Measurements from ENCODE around the gene TMEM131L.
"Not testable (repeated sequence)": the region's sequence is repeated elsewhere in the genome, so short reads cannot be mapped to it uniquely, and the experiment has no call there.

TMEM131L gene

DNA sequence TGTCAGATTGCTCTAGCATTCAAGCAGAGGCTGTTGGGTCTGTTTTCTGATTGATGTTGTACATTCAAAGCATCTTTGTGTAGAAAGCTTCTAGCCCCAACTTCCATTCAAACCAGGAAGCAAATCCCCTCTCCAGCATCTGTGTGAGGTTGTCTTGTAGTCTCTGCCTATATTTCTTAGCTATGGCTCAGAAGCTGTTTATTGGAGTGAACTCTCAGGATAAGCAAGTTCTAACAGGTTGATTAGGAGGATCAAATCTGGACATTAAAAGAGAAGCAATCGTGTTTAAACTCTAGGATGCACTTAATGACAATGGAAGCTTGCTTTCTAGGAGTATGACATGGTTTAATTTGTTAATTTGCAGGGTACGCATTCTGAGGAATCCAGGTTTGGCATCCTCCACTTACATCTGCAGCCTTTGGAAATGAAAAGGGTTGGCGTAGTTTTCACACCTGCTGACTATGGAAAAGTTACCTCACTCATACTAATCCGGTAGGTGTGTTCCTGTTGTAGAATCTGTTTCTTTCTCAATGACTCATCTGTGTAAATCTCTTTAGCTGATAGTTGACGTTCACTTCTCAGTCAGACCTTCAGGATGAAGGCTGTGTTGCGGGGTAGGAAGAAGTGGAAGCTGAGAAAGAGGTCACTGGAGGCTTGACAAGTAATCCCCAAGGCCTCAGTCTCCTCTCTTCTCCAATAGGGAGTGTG lies 129.9 kb downstream of the TMEM131L start:
- H3K4me3 ChIP-seq, result no peak overlapping the region
- DNase-seq (ENCODE audit: low spot score in 2 of 2), result no peak
- peaks cover 6% of the 10 kb centered on the region for H3K36me3 ChIP-seq (replicated peaks)
- no peaks in the 10 kb centered on the region for H3K27me3 ChIP-seq (ENCODE audit: low read depth)
- H3K9me3 ChIP-seq, result no peaks in the 10 kb centered on the region
- H3K4me1 ChIP-seq, result no peaks in the 10 kb centered on the region
- in situ Hi-C loops (cut with MboI; ENCODE audit: low sequenced_read_pairs), result no loop called here

GRCh38 chr4:153602758-153603157 lies 136.6 kb downstream of the TMEM131L start:
- H3K4me3 ChIP-seq, result no peak overlapping the region
- no peaks in the 10 kb centered on the region for H3K4me1 ChIP-seq
- H3K9me3 ChIP-seq, result no peaks in the 10 kb centered on the region
- in situ Hi-C loops (cut with MboI; ENCODE audit: low sequenced_read_pairs), result no loop called here
- H3K27me3 ChIP-seq (ENCODE audit: low read depth), result no peaks in the 10 kb centered on the region
- DNase-seq (ENCODE audit: low spot score in 2 of 2), result no peak
- H3K36me3 ChIP-seq (replicated peaks), result peaks cover 22% of the 10 kb centered on the region

- in situ Hi-C loops (cut with MboI; ENCODE audit: low sequenced_read_pairs), result no loop called here
- no peak overlapping the region for H3K4me3 ChIP-seq
- H3K9me3 ChIP-seq, result no peaks in the 10 kb centered on the region
- no peaks in the 10 kb centered on the region for H3K27me3 ChIP-seq (ENCODE audit: low read depth)
- no peaks in the 10 kb centered on the region for H3K4me1 ChIP-seq
- DNase-seq (ENCODE audit: low spot score in 2 of 2), result no peak
- H3K36me3 ChIP-seq (replicated peaks), result peaks cover 22% of the 10 kb centered on the region
These were observed 137.1 kb downstream of the TMEM131L start for GRCh38 chr4:153603258-153603657.

- H3K4me3 ChIP-seq, result no peak overlapping the region
- no peaks in the 10 kb centered on the region for H3K27me3 ChIP-seq (ENCODE audit: low read depth)
- H3K36me3 ChIP-seq (replicated peaks), result peaks cover 22% of the 10 kb centered on the region
- in situ Hi-C loops (cut with MboI; ENCODE audit: low sequenced_read_pairs), result no loop called here
- H3K4me1 ChIP-seq, result no peaks in the 10 kb centered on the region
- DNase-seq (ENCODE audit: low spot score in 2 of 2), result no peak
- no peaks in the 10 kb centered on the region for H3K9me3 ChIP-seq
These were observed 137.7 kb downstream of the TMEM131L start for GRCh38 chr4:153603835-153604234.

GRCh38 chr4:153609070-153609469 lies 142.9 kb downstream of the TMEM131L start:
- H3K9me3 ChIP-seq; H3K27me3 ChIP-seq (ENCODE audit: low read depth); DNase-seq (ENCODE audit: low spot score in 2 of 2); H3K4me1 ChIP-seq; in situ Hi-C loops (cut with MboI; ENCODE audit: low sequenced_read_pairs); H3K36me3 ChIP-seq (replicated peaks); H3K4me3 ChIP-seq: not testable (repeated sequence)

- in situ Hi-C loops (cut with MboI; ENCODE audit: low sequenced_read_pairs), result no loop called here
- Histone ChIP-seq H3K27me3 (ENCODE audit: low read depth) (no peaks in the 10 kb centered on the region), H3K4me3 (no peak overlapping the region), H3K4me1 (no peaks in the 10 kb centered on the region), H3K36me3 (replicated peaks) (no peaks in the 10 kb centered on the region), H3K9me3 (no peaks in the 10 kb centered on the region)
- no peak for DNase-seq (ENCODE audit: low spot score in 2 of 2)
These were observed 144.6 kb downstream of the TMEM131L start for GRCh38 chr4:153610623-153611376.

DNA sequence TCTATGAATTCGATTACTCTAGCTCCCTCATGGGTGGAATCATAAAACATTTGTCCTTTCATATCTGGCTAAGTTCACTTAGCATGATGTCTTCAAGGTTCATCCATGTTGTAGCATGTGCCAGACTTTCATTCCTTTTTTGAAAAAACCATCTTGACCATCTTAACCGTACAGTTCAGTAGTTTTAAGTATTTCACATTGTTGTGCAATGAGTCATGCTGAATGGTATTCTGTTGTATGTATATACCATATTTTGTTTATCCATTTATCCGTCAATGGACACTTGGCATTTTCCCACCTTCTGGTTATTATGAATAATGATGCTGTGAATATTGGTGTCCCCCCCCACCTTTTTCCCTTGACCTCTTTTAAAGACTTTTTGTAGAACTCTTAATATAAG lies 145.5 kb downstream of the TMEM131L start:
- Histone ChIP-seq H3K27me3 (ENCODE audit: low read depth) (no peaks in the 10 kb centered on the region), H3K36me3 (replicated peaks) (no peaks in the 10 kb centered on the region), H3K4me3 (no peak overlapping the region), H3K9me3 (no peaks in the 10 kb centered on the region), H3K4me1 (no peaks in the 10 kb centered on the region)
- in situ Hi-C loops (cut with MboI; ENCODE audit: low sequenced_read_pairs), result no loop called here
- no peak for DNase-seq (ENCODE audit: low spot score in 2 of 2)

DNA sequence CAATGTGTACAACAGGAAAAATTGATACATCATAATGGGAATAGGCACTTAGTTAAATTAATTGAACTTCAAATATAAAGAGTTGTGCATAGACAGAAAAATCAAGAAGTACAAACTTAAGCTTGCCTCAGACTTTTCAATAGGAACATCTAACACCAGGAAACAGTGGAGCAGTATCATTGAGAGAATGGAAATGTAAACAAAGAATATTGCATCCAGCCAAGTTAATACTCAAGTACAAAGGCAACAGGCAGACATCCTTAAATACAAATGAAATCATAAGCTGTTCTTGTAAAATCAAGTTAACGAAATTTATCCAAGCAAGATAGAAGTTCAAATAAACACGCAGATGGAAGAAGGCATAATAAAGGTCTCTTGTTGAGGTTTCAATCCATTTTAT lies 146.7 kb downstream of the TMEM131L start:
- no peaks in the 10 kb centered on the region for H3K36me3 ChIP-seq (replicated peaks)
- no peak for DNase-seq (ENCODE audit: low spot score in 2 of 2)
- H3K4me1 ChIP-seq, result no peaks in the 10 kb centered on the region
- no peak overlapping the region for H3K4me3 ChIP-seq
- in situ Hi-C loops (cut with MboI; ENCODE audit: low sequenced_read_pairs), result no loop called here
- H3K27me3 ChIP-seq (ENCODE audit: low read depth), result no peaks in the 10 kb centered on the region
- H3K9me3 ChIP-seq, result no peaks in the 10 kb centered on the region

DNA sequence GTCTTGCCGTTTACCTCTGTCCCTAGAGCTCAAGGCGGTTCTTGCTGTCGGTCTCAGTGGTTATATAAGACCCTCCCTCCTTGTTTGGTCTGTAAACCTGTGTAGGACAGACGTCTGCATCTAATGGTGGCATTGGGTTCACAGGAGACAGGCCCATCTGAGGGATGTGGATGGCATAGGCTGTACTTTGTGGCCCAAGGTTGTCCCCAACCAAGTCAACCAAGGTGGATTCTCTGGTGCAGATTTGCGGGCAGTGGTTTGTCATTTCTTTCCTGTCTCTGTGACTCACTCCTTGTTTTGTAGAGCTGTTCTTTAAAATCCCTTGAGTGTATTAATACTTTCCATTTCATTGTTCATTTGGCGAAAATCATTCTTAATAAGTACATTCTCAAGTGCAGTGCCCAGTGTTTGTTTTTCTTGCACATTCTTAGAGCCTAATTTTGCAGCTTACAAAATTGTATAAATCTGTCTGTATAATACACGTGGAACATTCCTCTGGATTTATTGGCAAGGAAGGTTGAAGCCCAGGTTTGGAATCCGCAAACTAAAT lies 149.9 kb downstream of the TMEM131L start:
- Histone ChIP-seq H3K4me3 (no peak overlapping the region), H3K27me3 (ENCODE audit: low read depth) (no peaks in the 10 kb centered on the region), H3K36me3 (replicated peaks) (peaks cover under 1% of the 10 kb centered on the region; the same call in 1 of the 2 replicates), H3K9me3 (no peaks in the 10 kb centered on the region), H3K4me1 (peaks cover 18% of the 10 kb centered on the region)
- no peak for DNase-seq (ENCODE audit: low spot score in 2 of 2)
- in situ Hi-C loops (cut with MboI; ENCODE audit: low sequenced_read_pairs), result no loop called here

- no peaks in the 10 kb centered on the region for H3K9me3 ChIP-seq
- H3K4me3 ChIP-seq, result no peak overlapping the region
- peak in 1 of 2 experiments; percentile 28 for DNase-seq (ENCODE audit: low spot score in 2 of 2)
- H3K27me3 ChIP-seq (ENCODE audit: low read depth), result no peaks in the 10 kb centered on the region
- peaks cover 18% of the 10 kb centered on the region for H3K4me1 ChIP-seq
- peaks cover 7% of the 10 kb centered on the region; the same call in 1 of the 2 replicates for H3K36me3 ChIP-seq (replicated peaks)
- in situ Hi-C loops (cut with MboI; ENCODE audit: low sequenced_read_pairs), result no loop called here
These were observed 152.7 kb downstream of the TMEM131L start for GRCh38 chr4:153618833-153619232.

- Histone ChIP-seq H3K4me3 (no peak overlapping the region), H3K9me3 (no peaks in the 10 kb centered on the region), H3K36me3 (replicated peaks) (peaks cover 7% of the 10 kb centered on the region; the same call in 1 of the 2 replicates), H3K27me3 (ENCODE audit: low read depth) (no peaks in the 10 kb centered on the region), H3K4me1 (peaks cover 18% of the 10 kb centered on the region)
- peak; percentile 40 to 58 for DNase-seq (ENCODE audit: low spot score in 2 of 2)
- in situ Hi-C loops (cut with MboI; ENCODE audit: low sequenced_read_pairs), result no loop called here
These were observed 153.7 kb downstream of the TMEM131L start for GRCh38 chr4:153619811-153620210.

GRCh38 chr4:153620352-153620751 lies 154.2 kb downstream of the TMEM131L start:
- Histone ChIP-seq H3K4me1 (peaks cover 18% of the 10 kb centered on the region), H3K27me3 (ENCODE audit: low read depth) (no peaks in the 10 kb centered on the region), H3K4me3 (no peak overlapping the region), H3K9me3 (no peaks in the 10 kb centered on the region), H3K36me3 (replicated peaks) (peaks cover 7% of the 10 kb centered on the region; the same call in 1 of the 2 replicates)
- DNase-seq (ENCODE audit: low spot score in 2 of 2), result peak in 1 of 2 experiments; percentile 24
- in situ Hi-C loops (cut with MboI; ENCODE audit: low sequenced_read_pairs), result no loop called here

DNA sequence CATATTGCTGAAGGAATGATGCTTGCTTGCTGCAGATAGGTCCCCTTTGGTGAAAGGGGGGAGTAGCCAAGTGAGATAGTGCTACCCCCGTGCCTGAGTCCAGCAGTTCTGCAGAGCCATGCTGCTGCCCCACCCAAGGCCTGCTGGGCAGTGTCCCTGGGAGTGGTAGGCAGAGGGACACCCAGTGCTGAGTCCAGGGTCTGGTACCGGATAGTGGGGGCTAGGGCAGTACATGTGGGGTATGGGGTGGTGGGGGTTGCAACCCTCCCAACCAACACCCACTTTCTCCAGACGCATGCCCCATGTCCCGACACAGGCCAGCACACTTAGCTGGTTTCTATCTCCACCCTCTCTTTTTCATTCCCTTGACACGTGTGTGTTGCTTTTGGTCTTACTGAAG lies 155.9 kb downstream of the TMEM131L start:
- Histone ChIP-seq H3K9me3 (no peaks in the 10 kb centered on the region), H3K4me1 (peaks cover 18% of the 10 kb centered on the region), H3K36me3 (replicated peaks) (peaks cover 7% of the 10 kb centered on the region; the same call in 1 of the 2 replicates), H3K4me3 (no peak overlapping the region), H3K27me3 (ENCODE audit: low read depth) (no peaks in the 10 kb centered on the region)
- DNase-seq (ENCODE audit: low spot score in 2 of 2), result no peak
- in situ Hi-C loops (cut with MboI; ENCODE audit: low sequenced_read_pairs), result no loop called here

DNA sequence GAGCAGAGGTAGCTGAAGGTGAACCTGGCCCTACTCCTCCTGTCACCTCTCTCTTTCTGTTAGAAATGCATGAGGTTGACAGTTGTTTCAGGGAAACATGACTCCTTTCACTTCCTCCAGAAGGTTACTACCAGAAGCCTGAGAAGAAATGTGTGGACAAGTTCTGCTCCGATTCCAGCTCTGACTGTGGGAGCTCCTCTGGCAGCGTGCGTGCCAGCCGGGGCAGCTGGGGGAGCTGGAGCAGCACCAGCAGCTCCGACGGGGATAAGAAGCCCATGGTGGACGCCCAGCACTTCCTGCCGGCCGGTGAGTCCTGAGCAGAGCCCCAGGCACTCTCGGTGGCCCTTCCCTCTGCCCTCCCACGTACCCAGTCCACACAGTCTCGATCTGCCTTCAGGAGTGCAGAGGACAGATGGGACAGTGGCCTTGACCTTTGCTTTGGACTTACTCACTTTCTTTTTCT lies 156.6 kb downstream of the TMEM131L start:
- Histone ChIP-seq H3K36me3 (replicated peaks) (peaks cover 7% of the 10 kb centered on the region; the same call in 1 of the 2 replicates), H3K4me3 (no peak overlapping the region), H3K27me3 (ENCODE audit: low read depth) (no peaks in the 10 kb centered on the region), H3K4me1 (peaks cover 18% of the 10 kb centered on the region), H3K9me3 (no peaks in the 10 kb centered on the region)
- in situ Hi-C loops (cut with MboI; ENCODE audit: low sequenced_read_pairs), result no loop called here
- no peak for DNase-seq (ENCODE audit: low spot score in 2 of 2)

Measured in HAP-1 (cell line).